NCI-H1105 (cell line): ENCODE results near the gene LRRC4C.
"Not testable (repeated sequence)": the region's sequence is repeated elsewhere in the genome, so short reads cannot be mapped to it uniquely, and the experiment has no call there.

Source experiments
- DNase-seq: peaks from one replicate; lab custom pipeline; 2025; lab: John Stamatoyannopoulos, UW

The LRRC4C gene

GRCh38 chr11:40168414-40168813 lies 1291.0 kb downstream of the LRRC4C start:
- no peak for DNase-seq

- not testable (repeated sequence) for DNase-seq
Observed at GRCh38 chr11:40167805-40168204, 1291.6 kb downstream of the LRRC4C start.

- no peak for DNase-seq
Observed at GRCh38 chr11:40166892-40167291, 1292.6 kb downstream of the LRRC4C start.

- DNase-seq, result peak; percentile 55
Observed at GRCh38 chr11:40162901-40163883, 1296.3 kb downstream of the LRRC4C start.

- no peak for DNase-seq
Observed at GRCh38 chr11:40161854-40162410, 1297.5 kb downstream of the LRRC4C start.

- DNase-seq, result no peak
Observed at GRCh38 chr11:40160418-40160817, 1299.0 kb downstream of the LRRC4C start.

- no peak for DNase-seq
Observed at GRCh38 chr11:40149721-40150120, 1309.7 kb downstream of the LRRC4C start.

- DNase-seq, result no peak
Observed at GRCh38 chr11:40140560-40140959, 1318.9 kb downstream of the LRRC4C start.

GRCh38 chr11:40139536-40139935 lies 1319.9 kb downstream of the LRRC4C start:
- DNase-seq, result no peak

GRCh38 chr11:40139066-40139465 lies 1320.4 kb downstream of the LRRC4C start:
- DNase-seq, result peak; percentile 40

- DNase-seq, result no peak
Observed at GRCh38 chr11:40134820-40135570, 1324.5 kb downstream of the LRRC4C start.

- no peak for DNase-seq
Observed at GRCh38 chr11:40133498-40133897, 1326.0 kb downstream of the LRRC4C start.

- DNase-seq, result no peak
Observed at GRCh38 chr11:40132912-40133311, 1326.5 kb downstream of the LRRC4C start.

- DNase-seq, result no peak
Observed at GRCh38 chr11:40130427-40130826, 1329.0 kb downstream of the LRRC4C start.

GRCh38 chr11:40129266-40129665 lies 1330.2 kb downstream of the LRRC4C start:
- DNase-seq, result peak; percentile 19

GRCh38 chr11:40125054-40125453 lies 1334.4 kb downstream of the LRRC4C start:
- no peak for DNase-seq

GRCh38 chr11:40119661-40120060 lies 1339.8 kb downstream of the LRRC4C start:
- DNase-seq, result no peak

GRCh38 chr11:40118780-40119179 lies 1340.7 kb downstream of the LRRC4C start:
- DNase-seq, result peak; percentile 15

- DNase-seq, result no peak
Observed at GRCh38 chr11:40118026-40118425, 1341.4 kb downstream of the LRRC4C start.

GRCh38 chr11:40104941-40105550 lies 1354.4 kb downstream of the LRRC4C start:
- DNase-seq, result no peak

GRCh38 chr11:40100781-40101180 lies 1358.7 kb downstream of the LRRC4C start:
- DNase-seq, result no peak

GRCh38 chr11:40100162-40100553 lies 1359.3 kb downstream of the LRRC4C start:
- DNase-seq, result no peak
